Omental fat pad (tissue), 4 donors: Measurements from ENCODE around the gene IL6R. TPM values are rescaled to one million over a fixed set of nuclear protein-coding genes. Genes with fewer than 3 reads are reported as not detected.

Experiments
- ATAC-seq: fragments of 150-250 bp; one replicate; pipeline ENCODE4 v1.9.1; 2016; ENCODE audit warnings: mild to moderate bottlenecking, moderate library complexity; ENCODE audit not compliant: low FRiP score
- DNase-seq: peaks from one replicate; pipeline ENCODE4 v3.0.0-alpha.2; 2019; ENCODE audit warnings: low spot score
- total RNA-seq, 4 donors: library from RNA; depleted of rRNA; stranded (reverse); fragments of >200 nt; gene quantifications; one replicate each; pipeline ENCODE4 v1.1.0, GENCODE V29; 2016
- TF ChIP-seq, protein P1 (sequence below), 3 donors: fragments of 450-650 bp; IDR thresholded peaks; one replicate each; pipeline ENCODE4 v1.5.1; 2016 to 2017; ENCODE audit warnings: antibody characterized with exemption in 3 of 3, mild to moderate bottlenecking in 3 of 3, moderate library complexity in 2 of 3

Gene IL6R
- total RNA-seq, 4 donors from 2014 or later: 41.1 to 98.1 (median 62.5) TPM

DNA sequence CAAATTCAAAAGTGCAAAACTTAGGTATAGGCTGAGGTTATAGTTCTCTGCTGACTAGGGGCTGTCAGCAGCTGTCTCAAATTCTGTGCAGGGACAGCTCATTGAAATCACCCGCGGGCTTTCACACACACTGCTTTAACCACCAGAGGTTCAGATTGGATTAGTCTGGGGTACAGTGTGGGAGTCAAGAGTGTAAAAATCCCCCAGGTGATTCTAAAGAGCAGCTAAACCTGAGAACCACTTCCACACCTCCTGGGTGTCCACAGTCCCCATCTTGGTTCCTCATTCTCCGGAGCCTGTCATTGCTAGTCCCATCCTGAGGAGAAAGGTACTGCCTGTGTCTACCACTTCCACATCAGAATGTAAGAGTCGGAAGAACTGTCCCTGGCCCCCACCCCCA is 87.0 kb downstream of the IL6R start:
- no peak for DNase-seq
- TF ChIP-seq, protein P1, sequence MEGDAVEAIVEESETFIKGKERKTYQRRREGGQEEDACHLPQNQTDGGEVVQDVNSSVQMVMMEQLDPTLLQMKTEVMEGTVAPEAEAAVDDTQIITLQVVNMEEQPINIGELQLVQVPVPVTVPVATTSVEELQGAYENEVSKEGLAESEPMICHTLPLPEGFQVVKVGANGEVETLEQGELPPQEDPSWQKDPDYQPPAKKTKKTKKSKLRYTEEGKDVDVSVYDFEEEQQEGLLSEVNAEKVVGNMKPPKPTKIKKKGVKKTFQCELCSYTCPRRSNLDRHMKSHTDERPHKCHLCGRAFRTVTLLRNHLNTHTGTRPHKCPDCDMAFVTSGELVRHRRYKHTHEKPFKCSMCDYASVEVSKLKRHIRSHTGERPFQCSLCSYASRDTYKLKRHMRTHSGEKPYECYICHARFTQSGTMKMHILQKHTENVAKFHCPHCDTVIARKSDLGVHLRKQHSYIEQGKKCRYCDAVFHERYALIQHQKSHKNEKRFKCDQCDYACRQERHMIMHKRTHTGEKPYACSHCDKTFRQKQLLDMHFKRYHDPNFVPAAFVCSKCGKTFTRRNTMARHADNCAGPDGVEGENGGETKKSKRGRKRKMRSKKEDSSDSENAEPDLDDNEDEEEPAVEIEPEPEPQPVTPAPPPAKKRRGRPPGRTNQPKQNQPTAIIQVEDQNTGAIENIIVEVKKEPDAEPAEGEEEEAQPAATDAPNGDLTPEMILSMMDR (IDR thresholded peaks at IDR 0.05): no peak
- no peak for ATAC-seq

DNA sequence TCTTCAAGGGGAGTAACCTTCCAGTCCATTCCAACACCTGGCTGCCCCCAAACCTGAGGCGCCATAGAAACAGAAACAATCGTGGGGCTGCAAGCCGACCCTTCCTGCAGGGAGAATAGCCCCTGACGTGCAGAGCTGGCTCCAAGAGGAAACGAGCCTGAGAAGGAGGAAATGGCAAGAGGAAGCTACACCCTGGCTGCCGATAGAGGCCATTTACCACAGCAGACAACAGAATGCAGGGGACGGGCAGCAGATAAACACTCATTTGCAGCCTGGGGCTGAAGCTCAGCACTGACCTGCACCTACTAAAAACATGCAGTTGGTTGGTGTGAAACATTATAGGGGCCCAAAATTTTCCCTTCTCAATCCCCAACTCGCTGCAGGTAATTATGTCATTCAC is 88.1 kb downstream of the IL6R start:
- DNase-seq (no peak), ATAC-seq (no peak)
- TF ChIP-seq, protein P1 (IDR thresholded peaks at IDR 0.05): no peak

DNA sequence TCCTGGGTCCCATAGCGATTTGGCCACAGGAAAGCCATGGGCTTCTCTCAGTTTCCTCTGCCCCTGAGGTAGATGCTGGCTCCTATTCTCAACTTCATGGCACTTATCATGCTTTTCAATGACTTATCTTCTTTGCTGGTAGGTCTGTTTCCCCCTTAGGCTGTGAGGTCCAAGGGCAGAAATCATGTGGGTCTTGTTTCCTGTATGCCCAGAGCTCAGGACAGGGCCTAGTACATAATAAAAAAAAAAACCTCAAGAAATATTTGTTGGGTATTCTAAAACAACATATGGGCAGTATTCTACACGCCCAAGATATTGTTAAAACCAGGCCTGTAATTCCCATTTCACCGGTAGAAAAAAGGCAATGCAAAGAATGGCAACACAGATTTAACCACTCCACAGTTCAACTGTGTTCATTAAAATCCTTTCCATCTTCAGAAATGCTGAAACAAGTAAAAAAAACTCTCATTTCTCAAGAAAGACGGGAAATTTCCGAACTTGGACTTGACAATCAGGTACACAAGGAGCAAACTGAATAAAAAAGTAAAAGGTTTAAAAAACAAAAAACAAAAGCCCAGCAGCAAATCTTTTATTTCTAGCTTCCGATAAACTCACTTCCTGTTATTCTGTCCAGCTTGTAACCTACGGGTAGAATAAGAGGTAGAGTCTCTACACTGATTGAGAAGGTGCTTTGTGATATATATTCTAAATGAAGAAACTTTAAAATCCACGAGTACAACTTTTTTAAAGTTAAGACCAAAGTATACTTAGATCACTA is 90.5 kb downstream of the IL6R start:
- TF ChIP-seq, protein P1 (IDR thresholded peaks at IDR 0.05): no peak
- ATAC-seq (no peak), DNase-seq (no peak)

DNA sequence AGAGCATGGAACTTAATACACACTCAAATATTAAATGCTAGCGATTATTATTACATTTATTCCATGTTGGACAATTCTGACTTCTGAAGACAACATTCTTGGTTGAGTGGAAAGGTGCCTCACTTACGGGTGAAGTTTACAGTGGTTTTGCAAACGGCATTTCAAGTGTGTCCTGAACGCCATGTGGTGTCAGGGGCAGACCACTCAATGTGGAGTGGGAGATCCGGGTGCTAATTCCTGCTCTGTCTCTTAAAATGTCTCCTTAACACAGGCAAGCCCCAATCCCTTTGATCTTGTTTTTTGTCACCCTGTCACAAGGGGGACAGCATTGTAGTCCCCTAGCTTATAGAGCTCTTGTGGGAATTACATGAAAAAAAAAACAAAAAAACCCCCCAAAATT is 91.2 kb downstream of the IL6R start:
- TF ChIP-seq, protein P1 (IDR thresholded peaks at IDR 0.05): no peak
- ATAC-seq: no peak

DNA sequence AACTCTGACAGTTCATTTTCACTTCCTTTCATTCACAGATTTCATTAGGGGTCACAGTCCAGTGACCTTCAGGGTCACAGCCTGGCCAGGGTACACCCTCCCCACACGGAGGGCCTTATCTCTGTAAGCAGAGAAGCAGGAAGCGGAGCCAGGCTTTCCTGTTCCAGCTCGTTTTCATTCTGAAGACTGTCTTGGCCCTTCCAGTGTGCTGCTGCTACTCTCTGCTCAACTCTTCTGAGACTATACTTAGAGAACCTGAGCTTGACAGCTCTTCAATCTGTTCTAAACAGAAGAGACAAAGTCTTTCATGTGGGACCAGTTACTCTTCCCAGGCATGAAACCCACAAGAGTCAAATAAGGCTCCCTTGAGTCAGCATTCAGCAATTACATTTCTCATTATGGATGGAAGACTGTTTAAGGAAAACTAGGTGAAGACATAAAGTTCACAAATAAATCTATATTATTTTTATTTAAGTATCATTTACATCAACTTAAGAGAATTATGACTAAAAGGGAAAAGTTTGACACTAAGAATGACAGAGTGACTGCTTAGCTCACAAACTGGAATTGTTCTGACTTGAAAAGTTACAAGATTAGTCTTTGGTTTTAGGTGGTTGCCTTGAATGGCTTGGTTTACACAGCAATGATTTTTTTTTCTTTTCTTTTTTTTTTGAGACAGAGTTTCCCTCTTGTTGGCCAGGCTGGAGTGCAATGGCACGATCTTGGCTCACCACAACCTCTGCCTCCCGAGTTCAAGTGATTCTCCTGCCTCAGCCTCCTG is 92.1 kb downstream of the IL6R start:
- no peak for DNase-seq
- no peak for ATAC-seq

More for the DNA sequence above, 91.2 kb downstream of the IL6R start:
- no peak for DNase-seq

DNA sequence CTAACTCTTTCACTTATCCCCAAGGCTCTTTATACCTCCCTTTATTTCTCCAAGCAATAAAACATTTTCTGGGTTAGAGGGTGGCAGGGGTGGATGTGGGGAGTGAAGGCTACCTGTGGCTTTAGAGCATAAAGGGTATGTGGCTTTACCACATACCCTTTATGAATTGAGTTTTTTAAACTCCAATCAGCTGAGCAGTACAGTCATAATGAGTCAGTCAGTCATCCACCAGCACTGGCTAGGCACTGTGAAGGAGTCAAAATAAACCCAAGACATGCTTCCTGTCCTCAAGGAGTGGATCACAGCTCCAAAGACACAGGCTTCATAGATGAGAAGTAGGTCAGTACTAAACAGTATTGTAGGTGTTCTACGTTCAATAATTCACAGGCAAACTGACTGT is 94.3 kb downstream of the IL6R start:
- ATAC-seq: no peak
- TF ChIP-seq, protein P1 (IDR thresholded peaks at IDR 0.05): no peak
- no peak for DNase-seq

More for the DNA sequence above, 92.1 kb downstream of the IL6R start:
- TF ChIP-seq, protein P1 (IDR thresholded peaks at IDR 0.05): no peak
